GM19372 (cell line): Measurements from ENCODE around the gene TAPBP.
"Not testable (repeated sequence)": the region's sequence is repeated elsewhere in the genome, so short reads cannot be mapped to it uniquely, and the experiment has no call there.

Experiments used
- ATAC-seq: cut with Tn5 transposase; IDR thresholded peaks from one replicate; pipeline ENCODE4 v1.9.1; 2021; ENCODE audit warnings: mild to moderate bottlenecking, low read depth, moderate library complexity; ENCODE audit not compliant: unreplicated experiment

Gene TAPBP

DNA sequence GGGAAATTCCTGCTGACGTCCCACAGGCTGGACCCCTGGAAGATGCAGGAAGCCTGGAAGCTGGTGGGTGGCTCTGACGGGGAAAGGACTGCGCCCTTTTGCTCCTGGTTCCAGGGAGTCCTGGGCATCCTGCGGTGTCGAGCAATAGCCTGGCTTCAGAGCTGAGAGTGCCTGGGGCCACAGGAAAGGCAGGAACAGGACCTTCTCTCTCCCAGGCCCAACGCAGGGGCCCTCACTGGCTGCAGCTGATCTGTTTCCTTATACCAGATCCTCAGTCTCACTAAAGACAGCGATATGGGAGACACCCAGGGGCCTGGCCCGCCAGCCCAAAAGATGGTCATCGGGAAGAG lies 35.5 kb downstream of the TAPBP start:
- ATAC-seq = no peak

DNA sequence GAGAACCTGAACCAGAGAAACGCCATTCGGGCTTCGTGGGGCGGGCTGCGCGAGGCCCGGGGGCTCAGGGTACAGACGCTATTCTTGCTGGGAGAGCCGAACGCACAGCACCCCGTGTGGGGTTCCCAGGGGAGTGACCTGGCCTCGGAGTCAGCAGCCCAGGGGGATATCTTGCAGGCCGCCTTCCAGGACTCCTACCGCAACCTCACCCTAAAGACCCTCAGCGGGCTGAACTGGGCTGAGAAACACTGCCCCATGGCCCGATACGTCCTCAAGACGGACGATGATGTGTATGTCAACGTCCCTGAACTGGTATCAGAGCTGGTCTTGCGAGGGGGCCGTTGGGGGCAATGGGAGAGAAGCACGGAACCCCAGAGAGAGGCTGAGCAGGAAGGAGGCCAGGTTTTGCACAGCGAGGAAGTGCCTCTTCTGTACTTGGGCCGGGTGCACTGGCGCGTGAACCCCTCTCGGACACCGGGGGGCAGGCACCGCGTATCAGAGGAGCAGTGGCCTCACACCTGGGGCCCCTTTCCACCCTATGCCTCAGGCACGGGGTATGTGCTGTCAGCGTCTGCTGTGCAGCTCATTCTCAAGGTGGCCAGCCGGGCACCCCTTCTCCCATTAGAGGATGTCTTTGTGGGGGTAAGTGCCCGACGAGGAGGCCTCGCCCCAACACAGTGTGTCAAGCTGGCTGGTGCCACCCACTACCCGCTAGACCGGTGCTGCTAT lies 36.1 kb downstream of the TAPBP start:
- ATAC-seq = no peak

DNA sequence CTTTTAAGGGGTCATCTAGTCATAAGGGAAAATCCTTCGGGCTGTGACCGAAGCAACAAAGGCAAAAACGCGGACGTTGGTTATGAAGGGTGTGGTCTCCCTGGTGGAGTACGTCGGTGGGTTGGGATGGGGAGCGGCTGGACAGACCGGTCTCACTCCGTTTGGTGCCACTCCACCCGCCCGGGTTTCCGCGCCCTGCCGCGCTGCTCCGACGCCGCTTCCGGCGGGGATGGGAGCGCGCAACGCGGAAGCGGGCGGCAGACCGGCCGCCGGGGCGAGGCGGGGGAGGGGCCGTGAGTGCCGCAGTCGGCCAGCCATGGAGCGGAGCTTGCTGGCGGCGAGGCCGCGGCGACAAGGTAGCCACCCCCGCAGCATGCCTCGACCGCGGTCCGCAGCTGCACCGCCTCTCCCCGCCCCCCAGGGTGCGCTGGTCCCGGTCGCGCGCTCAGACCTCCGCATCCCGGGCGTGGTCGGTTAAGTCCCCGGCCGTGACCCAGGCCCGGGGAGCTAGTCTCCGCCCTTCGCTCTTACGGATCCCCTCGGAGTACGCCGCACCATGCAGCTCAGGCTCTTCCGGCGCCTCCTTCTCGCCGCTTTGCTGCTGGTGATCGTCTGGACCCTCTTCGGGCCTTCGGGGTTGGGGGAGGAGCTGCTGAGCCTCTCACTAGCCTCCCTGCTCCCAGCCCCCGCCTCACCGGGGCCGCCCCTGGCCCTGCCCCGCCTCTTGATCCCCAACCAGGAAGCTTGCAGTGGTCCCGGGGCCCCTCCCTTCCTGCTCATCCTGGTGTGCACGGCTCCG lies 36.8 kb downstream of the TAPBP start, which contains the start of gene B3GALT4:
Gene B3GALT4 (plus strand): TSS at position 260 of the 799 bp plus-strand sequence. CDS start 297 bp downstream, at position 557.
- peak; percentile 56 for ATAC-seq

DNA sequence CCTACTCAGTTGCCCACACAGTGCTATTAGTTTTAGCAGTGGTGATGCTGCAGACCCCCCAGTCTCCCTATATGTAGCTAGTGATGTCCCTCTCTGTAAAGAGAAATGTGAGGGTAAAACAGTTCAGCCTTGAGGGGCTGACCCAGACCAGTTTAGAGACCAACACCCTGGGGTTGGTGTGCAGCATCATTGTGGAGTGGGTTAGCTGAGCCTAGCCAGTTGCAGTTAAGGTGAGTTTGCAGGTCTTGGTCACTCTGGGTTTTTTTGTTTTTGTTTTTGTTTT lies 37.4 kb downstream of the TAPBP start:
- no peak for ATAC-seq

DNA sequence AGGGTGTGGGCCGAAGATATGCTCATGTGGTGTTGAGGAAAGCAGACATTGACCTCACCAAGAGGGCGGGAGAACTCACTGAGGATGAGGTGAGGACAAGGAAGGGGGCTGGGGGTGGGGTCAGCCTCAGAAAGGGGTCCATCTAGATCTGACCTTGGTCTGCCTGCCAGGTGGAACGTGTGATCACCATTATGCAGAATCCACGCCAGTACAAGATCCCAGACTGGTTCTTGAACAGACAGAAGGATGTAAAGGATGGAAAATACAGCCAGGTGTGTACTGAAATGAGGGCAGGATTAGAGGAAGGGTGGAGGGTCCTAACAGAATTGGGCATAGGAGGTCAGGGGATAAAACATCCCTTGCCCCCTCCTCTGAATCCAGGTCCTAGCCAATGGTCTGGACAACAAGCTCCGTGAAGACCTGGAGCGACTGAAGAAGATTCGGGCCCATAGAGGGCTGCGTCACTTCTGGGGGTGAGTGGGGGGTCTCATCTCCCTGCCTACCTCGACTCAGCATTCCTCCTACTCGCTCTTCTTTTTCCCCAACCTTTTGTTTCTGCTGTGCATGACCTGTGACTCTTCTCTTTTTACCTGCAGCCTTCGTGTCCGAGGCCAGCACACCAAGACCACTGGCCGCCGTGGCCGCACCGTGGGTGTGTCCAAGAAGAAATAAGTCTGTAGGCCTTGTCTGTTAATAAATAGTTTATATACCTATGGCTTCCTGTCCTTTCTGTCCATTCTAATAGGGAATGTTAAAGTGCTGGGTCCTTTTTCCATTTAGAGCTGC lies 37.9 kb downstream of the TAPBP start:
- not testable (repeated sequence) for ATAC-seq

DNA sequence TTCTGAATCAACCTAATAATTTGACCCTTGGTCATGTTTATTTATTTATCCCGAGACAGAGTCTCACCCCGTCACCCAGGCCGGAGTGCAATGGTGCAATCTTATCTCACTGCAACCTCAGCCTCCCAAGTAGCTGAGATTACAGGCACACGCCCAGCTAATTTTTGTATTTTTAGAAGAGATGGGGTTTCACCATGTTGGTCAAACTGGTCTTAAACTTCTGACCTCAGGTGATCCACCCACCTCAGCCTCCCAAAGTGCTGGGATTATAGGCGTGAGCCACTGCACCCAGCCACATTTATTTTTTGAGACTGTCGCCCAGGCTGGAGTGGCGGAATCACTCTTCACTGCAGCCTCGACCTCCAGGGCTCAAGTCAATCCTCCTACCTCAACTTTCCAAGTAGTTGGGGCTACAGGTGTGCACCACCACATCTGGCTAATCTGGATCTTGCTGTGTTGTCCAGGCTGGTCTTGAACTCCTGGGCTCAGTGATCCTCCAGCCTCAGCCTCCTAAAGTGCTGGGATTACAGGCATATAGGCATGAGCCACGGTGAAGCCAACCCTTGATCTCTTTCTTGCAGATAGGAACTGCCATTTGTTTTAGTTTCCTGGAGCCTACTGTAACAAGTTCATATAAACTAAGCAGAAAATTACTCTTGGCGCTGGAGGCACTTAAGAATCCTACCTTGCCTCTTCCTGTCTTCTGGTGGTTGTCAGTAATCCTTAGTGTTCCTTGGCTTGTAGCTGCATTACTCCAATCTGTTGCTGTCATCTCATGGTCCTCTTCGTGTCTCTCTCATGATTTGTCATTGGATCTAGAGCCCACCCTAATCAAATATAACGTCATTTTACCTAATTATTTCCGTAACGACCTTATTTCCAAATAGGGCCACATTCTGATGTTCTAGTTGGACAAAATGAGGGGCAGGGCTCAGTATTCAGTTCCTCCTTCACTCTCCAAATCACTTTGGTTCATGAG lies 39.7 kb downstream of the TAPBP start:
- no peak for ATAC-seq

DNA sequence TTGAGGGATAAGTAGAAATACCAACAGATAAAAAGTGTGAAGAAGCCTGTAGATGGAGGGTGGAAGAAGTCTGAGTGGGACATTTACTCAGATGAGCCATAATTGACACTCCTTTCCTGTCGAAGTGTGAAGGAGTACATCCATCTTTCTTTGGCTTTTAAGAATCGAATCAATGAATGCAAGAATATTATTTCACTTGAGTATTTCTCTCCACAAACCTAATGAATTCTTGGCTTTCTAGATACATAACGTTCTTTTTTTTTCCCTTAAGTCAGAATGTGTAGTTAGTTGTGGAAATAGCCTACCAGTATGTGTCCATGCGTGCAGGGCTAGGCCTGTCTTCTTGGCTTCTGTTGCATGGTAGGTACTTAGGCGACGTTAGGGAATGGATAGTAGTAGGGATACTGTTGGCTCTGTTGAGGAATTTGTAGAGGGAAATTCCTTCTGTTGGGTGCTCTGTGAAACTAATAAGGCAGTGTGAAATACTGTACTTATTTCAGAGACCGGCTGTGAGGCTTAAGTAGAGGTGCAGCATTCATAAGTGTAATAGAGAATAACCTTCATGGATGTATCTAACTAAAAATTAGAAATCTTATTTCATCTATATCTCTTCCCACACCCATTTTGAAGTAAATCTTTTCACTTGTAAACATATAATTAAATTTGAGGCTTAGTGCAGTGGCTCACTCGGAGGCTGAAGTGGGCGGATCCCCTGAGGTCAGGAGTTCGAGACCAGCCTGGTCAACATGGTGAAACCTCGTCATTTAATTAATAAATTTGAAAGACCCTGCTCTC lies 40.6 kb downstream of the TAPBP start:
- ATAC-seq = no peak

DNA sequence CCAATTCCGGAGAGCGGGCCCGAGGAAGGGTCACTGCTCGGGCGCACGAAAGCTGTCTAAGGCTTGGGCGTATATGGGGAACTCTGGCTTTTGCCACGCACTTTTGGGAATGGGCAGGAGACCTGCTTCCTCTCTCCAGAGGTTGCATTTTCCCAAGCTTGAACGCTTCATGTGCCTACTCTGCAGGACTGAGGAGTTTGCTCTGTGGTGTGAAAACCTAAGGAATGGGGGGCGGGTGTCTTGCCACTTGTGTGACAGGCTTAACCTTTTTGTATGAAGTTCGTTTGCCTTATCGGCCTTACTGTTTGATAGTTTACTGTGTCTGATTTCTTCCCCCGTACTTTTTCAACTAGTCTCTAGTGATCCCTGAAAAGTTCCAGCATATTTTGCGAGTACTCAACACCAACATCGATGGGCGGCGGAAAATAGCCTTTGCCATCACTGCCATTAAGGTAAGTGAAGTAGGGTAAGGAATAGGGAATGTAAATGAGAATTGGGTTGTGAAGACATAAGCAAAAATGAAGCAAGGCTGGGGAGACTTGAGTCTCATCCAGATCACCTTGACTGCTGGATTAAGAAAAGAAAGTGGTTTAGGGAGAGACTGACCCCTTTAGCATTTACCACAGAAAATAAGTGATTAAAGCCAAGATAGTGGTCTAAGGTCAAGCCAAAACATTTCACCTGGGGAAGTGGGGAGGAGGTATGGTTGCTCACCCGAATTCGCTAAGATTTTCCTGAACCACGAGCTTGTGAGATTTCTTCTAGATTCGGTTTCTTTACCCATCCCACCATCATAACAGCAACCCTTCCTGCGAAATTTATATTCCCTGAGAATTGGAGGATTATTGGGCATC lies 41.4 kb downstream of the TAPBP start:
- ATAC-seq = no peak

DNA sequence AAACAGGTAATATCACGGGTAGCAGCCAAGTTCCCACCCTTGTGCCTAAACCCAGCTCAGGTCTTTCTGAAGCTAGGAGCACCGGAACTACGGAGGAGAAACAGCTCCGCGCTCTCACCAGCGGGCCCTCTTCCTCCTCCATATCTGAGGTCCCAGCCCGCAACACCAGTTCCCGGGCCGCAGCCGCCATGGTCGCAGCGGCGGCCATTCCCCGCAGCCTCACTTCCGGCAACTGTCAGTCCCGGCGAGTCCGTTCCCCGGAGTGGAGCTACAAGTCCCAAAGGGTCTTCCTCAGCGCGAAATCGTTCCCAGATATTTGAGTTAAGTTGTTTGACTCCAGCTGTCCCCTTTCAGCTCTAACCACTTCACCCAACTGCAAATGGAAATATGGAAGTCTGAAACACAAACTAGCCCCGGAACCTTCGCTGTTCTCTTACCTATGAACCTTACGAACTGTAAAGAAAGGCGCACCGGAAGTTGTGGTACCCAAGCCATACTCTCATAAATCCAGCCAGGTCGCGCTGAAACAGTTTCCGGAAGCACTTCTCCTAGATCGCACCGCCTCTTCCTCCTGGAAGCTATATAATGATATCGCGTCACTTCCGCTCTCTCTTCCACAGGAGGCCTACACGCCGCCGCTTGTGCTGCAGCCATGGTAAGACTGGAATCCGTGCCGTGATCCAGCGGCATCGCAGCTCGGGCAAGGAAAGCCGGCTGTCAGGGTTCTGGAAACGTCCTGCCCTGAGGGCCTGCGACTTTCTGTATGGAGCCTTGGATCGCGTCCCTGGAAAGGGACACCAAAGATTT lies 42.2 kb downstream of the TAPBP start, which contains the start of the genes RPS18 and VPS52:
Gene RPS18 (plus strand): TSS at position 608 of the 807 bp plus-strand sequence. CDS start 45 bp downstream, at position 653.
Gene VPS52 (minus strand): TSS at position 409 of the 807 bp plus-strand sequence. CDS start 201 bp downstream, at position 208.
- ATAC-seq = peak; percentile 83

DNA sequence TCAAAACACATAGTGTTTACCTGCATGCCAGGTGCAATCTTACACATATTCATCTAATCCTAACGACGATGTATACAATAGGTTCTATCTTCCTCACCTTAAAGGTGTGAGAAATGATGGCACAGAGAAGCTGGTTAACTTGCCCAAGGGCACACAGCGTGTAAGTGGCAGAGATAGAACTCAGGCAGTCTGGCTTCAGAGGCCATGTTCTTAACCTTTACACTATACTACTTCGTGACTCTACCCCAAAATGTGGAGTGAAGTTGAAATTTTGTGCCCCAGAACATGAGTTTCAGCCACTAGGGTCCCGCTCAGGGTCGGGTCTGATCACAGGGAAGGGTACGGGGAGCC lies 42.8 kb downstream of the TAPBP start:
- no peak for ATAC-seq

DNA sequence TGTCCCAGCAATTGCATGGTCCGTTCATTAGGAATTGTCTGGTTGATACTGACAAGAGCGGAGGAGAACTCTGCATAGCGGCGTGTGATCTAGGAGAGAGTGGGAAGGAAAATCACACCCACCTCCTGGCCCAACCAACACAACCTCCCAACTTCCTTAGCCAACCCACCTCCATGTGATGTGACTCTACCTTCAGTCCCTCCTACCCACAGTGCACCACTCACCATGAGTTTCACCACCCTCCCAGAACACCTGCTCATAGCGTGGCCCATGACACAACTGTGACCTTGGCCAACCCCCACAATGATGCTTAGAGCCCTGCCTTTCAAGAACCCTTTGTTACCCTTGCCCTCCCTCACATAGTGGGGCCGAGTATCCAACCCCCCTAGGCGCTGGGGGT lies 49.9 kb downstream of the TAPBP start:
- ATAC-seq = no peak

DNA sequence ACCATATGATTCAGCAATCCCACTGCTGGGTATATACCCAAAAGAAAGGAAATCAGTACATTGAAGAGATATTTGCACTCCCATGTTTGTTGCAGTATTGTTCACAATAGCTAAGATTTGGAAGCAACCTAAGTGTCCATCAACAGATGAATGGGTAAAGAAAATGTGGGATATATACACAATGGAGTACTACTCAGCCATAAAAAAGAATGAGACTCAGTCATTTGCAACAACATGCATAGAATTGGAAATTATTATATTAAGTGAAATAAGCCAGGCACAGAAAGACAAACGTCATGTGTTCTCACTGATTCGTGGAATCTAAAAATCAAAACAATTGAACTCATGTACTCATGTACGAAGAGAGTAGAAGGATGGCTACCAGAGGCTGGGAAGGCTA lies 51.4 kb downstream of the TAPBP start:
- ATAC-seq = not testable (repeated sequence)

DNA sequence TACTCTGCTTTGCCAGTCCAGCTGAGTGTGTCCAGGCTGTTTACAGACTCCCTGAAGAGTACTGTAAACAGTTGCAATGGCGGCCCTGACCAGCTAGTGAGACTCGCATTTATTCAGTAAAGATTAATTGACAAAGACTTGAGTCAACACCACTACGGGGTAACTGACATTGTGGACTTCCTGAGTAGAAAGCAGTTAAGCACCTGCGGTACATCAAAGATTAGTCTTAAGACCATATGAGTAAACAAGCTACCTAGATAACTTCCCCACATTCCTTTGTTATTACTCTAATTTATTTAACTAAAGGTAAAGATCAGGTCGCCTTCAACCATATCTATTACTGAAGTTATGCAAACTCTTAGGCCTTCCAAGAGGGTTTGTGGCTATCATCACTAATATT lies 54.8 kb downstream of the TAPBP start:
- no peak for ATAC-seq

DNA sequence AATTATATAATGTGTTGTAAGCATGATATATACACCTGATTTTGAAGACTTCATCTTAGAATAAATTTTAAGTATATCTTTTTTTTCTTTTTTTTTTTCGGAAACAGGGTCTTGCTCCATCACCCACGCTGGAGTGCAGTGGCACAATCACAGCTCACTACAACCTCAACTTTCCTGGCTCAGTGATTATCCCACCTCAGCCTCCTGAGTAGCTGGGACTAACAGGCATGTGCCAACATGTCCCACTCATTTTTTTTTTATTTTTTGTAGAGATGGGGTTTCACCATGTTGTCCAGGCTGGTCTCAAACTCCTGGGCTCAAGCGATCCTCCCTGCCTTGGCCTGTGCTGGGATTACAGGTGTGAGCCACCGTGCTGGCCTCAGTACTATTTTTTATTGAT lies 59.3 kb downstream of the TAPBP start:
- ATAC-seq = no peak

DNA sequence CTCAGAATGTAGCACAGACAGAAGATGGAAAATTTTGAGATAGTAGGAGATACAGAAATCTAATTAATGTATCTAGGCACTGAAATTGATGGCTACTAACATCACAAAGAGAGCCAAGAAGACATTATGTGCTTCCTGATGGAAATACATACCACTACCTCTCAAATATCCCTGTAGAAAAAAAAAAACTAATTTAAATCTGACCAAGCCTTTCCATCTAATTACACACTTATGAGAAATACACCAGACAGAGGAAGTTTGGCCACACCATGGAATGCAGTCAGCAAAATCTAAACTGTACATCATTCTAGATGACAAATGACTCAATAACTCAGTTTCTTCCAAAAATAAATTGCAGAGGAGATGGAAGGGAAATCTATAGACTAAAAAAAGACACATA lies 61.1 kb downstream of the TAPBP start:
- no peak for ATAC-seq

DNA sequence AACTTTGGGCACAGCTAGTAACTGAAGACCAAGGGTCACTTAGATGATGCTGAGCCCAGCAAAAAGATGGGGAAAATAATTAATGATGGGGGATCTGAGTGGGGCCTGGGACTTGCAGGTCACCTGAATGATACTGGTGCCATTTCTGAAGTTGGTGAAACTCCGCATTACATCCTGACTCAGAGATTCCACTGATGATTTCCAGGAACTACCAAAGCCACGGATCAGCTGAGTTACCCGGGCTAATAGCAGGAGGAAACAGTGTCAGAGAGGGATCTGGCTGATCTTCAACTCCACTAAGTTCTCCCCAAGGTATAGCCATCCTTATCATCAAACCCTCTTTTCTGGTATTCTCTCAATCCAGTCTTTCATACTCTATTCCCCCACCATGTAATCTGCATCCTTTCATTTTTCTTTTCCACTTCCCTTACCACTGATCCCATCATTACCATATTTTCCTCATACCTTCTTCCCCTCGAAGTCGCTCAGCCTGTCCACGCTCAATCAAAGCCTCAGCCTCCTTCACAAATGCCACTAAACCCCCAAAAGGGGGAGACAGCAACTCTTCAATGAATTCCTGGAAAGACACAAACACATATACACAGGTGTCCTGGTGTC lies 62.4 kb downstream of the TAPBP start:
- ATAC-seq = no peak

DNA sequence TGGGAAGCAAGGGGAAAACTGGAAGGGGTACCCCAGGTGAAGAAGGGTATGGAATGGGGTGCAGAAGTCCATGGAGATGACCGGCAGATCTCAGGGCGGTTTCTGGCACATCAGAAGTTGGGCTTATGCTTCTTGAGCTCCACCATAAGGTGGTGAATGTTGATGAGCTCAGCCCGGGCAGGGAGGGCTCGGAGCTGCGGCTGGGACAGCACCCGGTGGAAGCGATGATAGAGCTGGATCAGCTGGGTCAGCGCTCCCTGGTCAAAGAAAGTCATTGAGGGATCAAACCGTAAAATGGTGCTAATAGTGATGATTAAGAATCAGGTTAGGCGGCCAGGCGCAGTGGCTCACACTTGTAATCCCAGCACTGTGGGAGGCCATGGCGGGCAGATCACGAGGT lies 63.1 kb downstream of the TAPBP start:
- ATAC-seq = no peak
